GM18499 (cell line): Measurements from ENCODE around the gene NFATC3.
"Not testable (repeated sequence)": the region's sequence is repeated elsewhere in the genome, so short reads cannot be mapped to it uniquely, and the experiment has no call there.

Experiments used
- ATAC-seq: cut with Tn5 transposase; IDR thresholded peaks from one replicate; pipeline ENCODE4 v1.9.1; 2021; ENCODE audit warnings: moderate number of reproducible peaks; ENCODE audit not compliant: insufficient read depth, unreplicated experiment

NFATC3 gene

GRCh38 chr16:68087688-68088087 lies 2.5 kb downstream of the NFATC3 start:
- no peak for ATAC-seq

- no peak for ATAC-seq
These were observed 3.2 kb downstream of the NFATC3 start for GRCh38 chr16:68088130-68088972.

- no peak for ATAC-seq
These were observed 3.9 kb downstream of the NFATC3 start for GRCh38 chr16:68089067-68089466.

GRCh38 chr16:68090130-68090529 lies 5.0 kb downstream of the NFATC3 start:
- no peak for ATAC-seq

- ATAC-seq, result no peak
These were observed 5.4 kb downstream of the NFATC3 start for GRCh38 chr16:68090533-68090932.

- ATAC-seq, result no peak
These were observed 6.5 kb downstream of the NFATC3 start for GRCh38 chr16:68091380-68092261.

- ATAC-seq, result not testable (repeated sequence)
These were observed 7.1 kb downstream of the NFATC3 start for GRCh38 chr16:68092275-68092674.

- ATAC-seq, result no peak
These were observed 8.8 kb downstream of the NFATC3 start for GRCh38 chr16:68093816-68094613.

GRCh38 chr16:68094614-68094934 lies 9.4 kb downstream of the NFATC3 start:
- ATAC-seq, result no peak

- no peak for ATAC-seq
These were observed 11.3 kb downstream of the NFATC3 start for GRCh38 chr16:68096491-68096890.

- no peak for ATAC-seq
These were observed 11.9 kb downstream of the NFATC3 start for GRCh38 chr16:68097088-68097487.

- no peak for ATAC-seq
These were observed 12.7 kb downstream of the NFATC3 start for GRCh38 chr16:68097895-68098294.

- ATAC-seq, result no peak
These were observed 15.3 kb downstream of the NFATC3 start for GRCh38 chr16:68100488-68100887.

GRCh38 chr16:68105611-68106010 lies 20.4 kb downstream of the NFATC3 start:
- ATAC-seq, result no peak

- not testable (repeated sequence) for ATAC-seq
These were observed 22.2 kb downstream of the NFATC3 start for GRCh38 chr16:68107230-68107928.

- not testable (repeated sequence) for ATAC-seq
These were observed 24.0 kb downstream of the NFATC3 start for GRCh38 chr16:68109156-68109555.

- ATAC-seq, result not testable (repeated sequence)
These were observed 25.4 kb downstream of the NFATC3 start for GRCh38 chr16:68110611-68111010.

GRCh38 chr16:68111379-68111778 lies 26.2 kb downstream of the NFATC3 start:
- no peak for ATAC-seq

GRCh38 chr16:68113059-68113761 lies 28.0 kb downstream of the NFATC3 start:
- no peak for ATAC-seq
